ENCODE data around the gene PBX1. TPM values are rescaled to one million over a fixed set of nuclear protein-coding genes. Genes with fewer than 3 reads are reported as not detected.
A peak's percentile ranks its signal among the peaks of the same experiment; 100 is the strongest.

The PBX1 gene
- total RNA-seq, 3 donors from 2014 or later, result 64.5 to 126 (median 95.4) TPM

DNA sequence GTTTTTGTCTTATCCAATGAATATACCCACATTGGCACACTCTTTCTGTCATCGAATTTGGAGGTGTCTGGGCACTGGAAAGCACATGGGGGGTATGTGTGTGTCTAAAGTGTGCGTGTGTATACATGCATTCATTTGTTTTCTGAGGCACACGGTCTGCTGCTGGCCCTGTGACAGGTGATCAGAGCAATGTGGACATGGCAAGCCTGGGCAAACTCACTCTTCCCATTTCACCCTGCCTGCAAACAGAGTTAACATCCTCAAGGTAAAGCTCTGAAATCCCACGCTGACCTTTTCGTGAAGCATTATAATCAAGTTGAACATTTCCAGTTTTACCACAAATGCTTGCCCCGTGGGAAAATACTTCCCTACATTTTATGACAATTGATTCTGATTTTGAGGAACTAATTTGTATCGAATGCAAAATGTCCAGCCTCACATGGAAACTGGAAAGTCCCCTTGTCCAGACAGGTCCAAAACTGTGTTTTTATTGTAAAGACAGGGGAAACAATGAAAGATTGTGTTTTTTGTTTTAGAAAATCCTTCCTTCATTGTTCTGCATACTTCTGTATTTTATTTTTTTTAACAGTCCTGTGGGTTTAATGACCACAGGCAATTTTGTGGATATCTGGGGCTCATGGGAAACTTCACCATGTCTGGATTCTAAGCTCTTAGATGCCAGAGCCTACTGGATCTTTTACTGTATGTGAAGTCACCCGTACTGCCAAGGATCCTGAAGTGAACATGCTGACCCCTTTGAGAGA, 160.9 kb downstream of the PBX1 start:
- TF ChIP-seq POLR2A (IDR thresholded peaks at IDR 0.05), result no peak
- TF ChIP-seq POLR2AphosphoS5 (IDR thresholded peaks at IDR 0.05), result no peak
- TF ChIP-seq CTCF (IDR thresholded peaks at IDR 0.05), result no peak
- intact Hi-C loops (cut with DNase I; ENCODE audit: low total_unique reads), result no loop called here
- Histone ChIP-seq H3K36me3 (no peaks in the 10 kb centered on the region), H3K27ac (peak overlapping the region; percentile 54 to 76), H3K4me3 (no peak overlapping the region), H3K4me1 (peaks cover 0 to 8% of the 10 kb centered on the region in 2 donors), H3K27me3 (no peaks in the 10 kb centered on the region), H3K9me3 (no peaks in the 10 kb centered on the region)
- no peak for DNase-seq (ENCODE audit: low spot score in 2 of 2)

DNA sequence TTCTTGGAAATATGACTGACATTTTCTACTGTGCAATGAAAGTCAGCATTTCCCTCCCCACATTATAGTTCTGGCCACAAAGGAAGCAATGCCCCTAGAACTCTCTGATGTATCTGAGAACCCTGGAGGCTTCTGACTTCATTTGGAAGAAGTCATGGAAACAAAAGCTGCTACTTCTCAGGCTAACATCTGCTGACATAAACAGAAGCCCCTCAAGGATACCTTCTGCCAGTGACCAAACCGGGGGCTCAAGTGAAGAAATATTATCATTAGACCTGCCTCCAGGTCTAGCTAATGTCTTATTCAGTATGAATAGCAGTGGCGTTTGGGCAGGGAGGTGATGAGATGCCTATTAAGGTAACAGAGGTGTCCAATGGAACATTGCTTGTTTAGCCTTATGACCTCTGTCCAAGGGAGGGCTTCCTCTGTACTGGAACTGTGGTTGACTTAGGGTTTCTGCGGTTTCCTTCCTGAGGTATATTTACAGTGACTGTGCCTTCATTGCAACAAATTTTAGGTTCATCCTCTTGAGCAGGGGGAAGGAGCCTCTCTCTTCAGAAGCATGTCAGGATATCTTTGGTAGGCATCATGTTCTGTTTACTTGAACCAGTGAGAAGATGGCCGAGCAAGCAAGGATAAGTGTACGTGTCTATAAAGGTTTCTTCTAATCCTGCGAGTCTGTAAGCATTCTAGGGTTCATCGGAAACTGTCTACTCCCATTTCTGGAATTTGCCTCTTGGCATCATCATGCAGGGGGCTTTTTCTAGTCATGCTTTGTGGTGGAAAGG, 161.7 kb downstream of the PBX1 start:
- no peaks in the 10 kb centered on the region for H3K9me3 ChIP-seq
- intact Hi-C loops (cut with DNase I; ENCODE audit: low total_unique reads), result no loop called here
- no peaks in the 10 kb centered on the region for H3K27me3 ChIP-seq
- no peak for TF ChIP-seq POLR2A (IDR thresholded peaks at IDR 0.05)
- no peak for TF ChIP-seq POLR2AphosphoS5 (IDR thresholded peaks at IDR 0.05)
- no peak for TF ChIP-seq CTCF (IDR thresholded peaks at IDR 0.05)
- H3K4me3 ChIP-seq, result no peak overlapping the region
- no peak for DNase-seq (ENCODE audit: low spot score in 2 of 2)
- H3K27ac ChIP-seq, result peak overlapping the region; percentile 54 to 76
- H3K4me1 ChIP-seq, result peaks cover 0 to 8% of the 10 kb centered on the region in 2 donors
- H3K36me3 ChIP-seq, result no peaks in the 10 kb centered on the region

- TF ChIP-seq POLR2AphosphoS5 (IDR thresholded peaks at IDR 0.05) (no peak), POLR2A (IDR thresholded peaks at IDR 0.05) (no peak), CTCF (IDR thresholded peaks at IDR 0.05) (no peak)
- peaks cover 0 to 8% of the 10 kb centered on the region in 2 donors for H3K4me1 ChIP-seq
- H3K36me3 ChIP-seq, result no peaks in the 10 kb centered on the region
- H3K4me3 ChIP-seq, result no peak overlapping the region
- intact Hi-C loops (cut with DNase I; ENCODE audit: low total_unique reads), result no loop called here
- H3K27me3 ChIP-seq, result no peaks in the 10 kb centered on the region
- peak overlapping the region; percentile 54 to 67 for H3K27ac ChIP-seq
- H3K9me3 ChIP-seq, result no peaks in the 10 kb centered on the region
- DNase-seq (ENCODE audit: low spot score in 2 of 2), result no peak
Measured at GRCh38 chr1:164721228-164721496, 162.2 kb downstream of the PBX1 start.

DNA sequence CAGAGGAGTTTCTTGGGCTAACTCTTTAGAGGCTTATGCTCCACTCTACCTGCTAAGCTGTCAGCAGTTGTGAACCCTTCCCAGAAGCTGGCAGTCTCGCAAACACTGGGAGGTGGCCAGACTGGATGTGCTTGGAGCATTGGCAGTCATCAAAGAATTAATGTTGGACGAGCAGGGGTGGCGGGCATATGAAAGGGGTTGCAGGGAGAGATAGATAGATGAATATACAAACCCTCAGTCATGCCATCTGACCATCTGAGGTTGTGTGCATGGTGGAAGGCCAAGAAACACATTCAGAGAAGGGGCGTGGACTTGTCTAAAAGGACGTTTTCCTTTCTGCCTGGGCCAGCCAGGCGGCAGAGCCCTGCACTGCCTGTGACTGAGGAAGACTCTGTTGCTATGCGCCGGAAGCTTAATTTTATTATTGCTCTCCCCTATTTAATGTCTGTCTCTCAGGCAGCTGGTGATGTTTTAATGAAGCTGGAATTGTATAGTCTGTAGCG, 164.4 kb downstream of the PBX1 start:
- H3K27ac ChIP-seq, result peak overlapping the region in 1 of 2 donors; percentile 16
- intact Hi-C loops (cut with DNase I; ENCODE audit: low total_unique reads), result no loop called here
- H3K27me3 ChIP-seq, result no peaks in the 10 kb centered on the region
- no peaks in the 10 kb centered on the region for H3K9me3 ChIP-seq
- H3K4me1 ChIP-seq, result peaks cover 0 to 8% of the 10 kb centered on the region in 2 donors
- no peak for DNase-seq (ENCODE audit: low spot score in 2 of 2)
- H3K4me3 ChIP-seq, result no peak overlapping the region
- TF ChIP-seq CTCF (IDR thresholded peaks at IDR 0.05) (no peak), POLR2A (IDR thresholded peaks at IDR 0.05) (no peak), POLR2AphosphoS5 (IDR thresholded peaks at IDR 0.05) (no peak)
- no peaks in the 10 kb centered on the region for H3K36me3 ChIP-seq

DNA sequence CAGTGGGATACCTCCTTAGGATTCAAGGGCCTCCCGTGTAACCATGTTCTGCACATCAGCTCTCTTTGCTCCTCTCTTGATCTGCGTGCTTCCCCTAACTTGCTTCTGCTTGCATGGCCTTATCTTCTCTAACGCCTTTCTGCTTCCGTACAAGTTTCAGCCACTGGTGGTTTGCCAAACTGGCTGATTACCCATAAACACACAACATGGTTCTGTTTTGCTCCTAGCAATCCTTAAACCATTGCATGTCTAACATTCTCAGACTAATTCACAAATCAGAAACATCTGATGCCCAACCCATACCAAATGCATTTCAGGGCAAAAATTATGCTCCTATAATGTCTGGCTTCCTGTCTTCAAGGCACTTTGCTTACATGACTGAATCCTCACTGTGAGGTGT, 166.4 kb downstream of the PBX1 start:
- DNase-seq (ENCODE audit: low spot score in 2 of 2), result no peak
- TF ChIP-seq POLR2AphosphoS5 (IDR thresholded peaks at IDR 0.05) (no peak), CTCF (IDR thresholded peaks at IDR 0.05) (no peak), POLR2A (IDR thresholded peaks at IDR 0.05) (no peak)
- H3K27ac ChIP-seq, result peak overlapping the region in 1 of 2 donors; percentile 54
- intact Hi-C loops (cut with DNase I; ENCODE audit: low total_unique reads), result no loop called here
- H3K9me3 ChIP-seq, result no peaks in the 10 kb centered on the region
- no peaks in the 10 kb centered on the region for H3K4me1 ChIP-seq
- no peak overlapping the region for H3K4me3 ChIP-seq
- no peaks in the 10 kb centered on the region for H3K36me3 ChIP-seq
- no peaks in the 10 kb centered on the region for H3K27me3 ChIP-seq

All from breast epithelium (tissue), 4 donors.